OCI-LY3 (cell line): ENCODE data around the gene OR51S1.

Source experiments
- H2AFZ ChIP-seq: fragments of 200-600, 300-600 bp; shearing (Covaris generic); 2 replicates; pipeline ENCODE4 v1.6.0; 2014; ENCODE audit warnings: antibody characterized with exemption, low read depth, low read length
- H3K27ac ChIP-seq: fragments of 200-600, 300-600 bp; sonication (generic); 2 replicates; pipeline ENCODE4 v1.5.1; 2014; ENCODE audit warnings: mild to moderate bottlenecking, low read length, moderate library complexity, mixed read lengths
- H3K27me3 ChIP-seq: fragments of 200-600, 300-600 bp; sonication (generic); 2 replicates; pipeline ENCODE4 v1.6.1; 2014; ENCODE audit warnings: low read depth, low read length, mixed read lengths
- H3K36me3 ChIP-seq: fragments of 200-600, 300-600 bp; sonication (generic); replicated peaks from 2 replicates; pipeline ENCODE3; 2014; ENCODE audit warnings: low read depth, low read length, mixed read lengths
- H3K4me1 ChIP-seq: fragments of 300-600, 200-600 bp; sonication (generic); 2 replicates; pipeline ENCODE4 v1.6.1; 2014; ENCODE audit warnings: low read length, mixed read lengths
- H3K4me2 ChIP-seq: fragments of 200-600, 300-600 bp; sonication (generic); 2 replicates; pipeline ENCODE4 v1.6.1; 2014; ENCODE audit warnings: low read length, mixed read lengths
- H3K4me3 ChIP-seq: fragments of 300-600, 200-600 bp; sonication (generic); 2 replicates; pipeline ENCODE4 v1.5.1; 2014; ENCODE audit warnings: antibody characterized with exemption, mild to moderate bottlenecking, low read length, moderate library complexity
- H3K79me2 ChIP-seq: fragments of 300-600, 200-600 bp; shearing (Covaris generic); 2 replicates; pipeline ENCODE4 v1.6.1; 2014; ENCODE audit warnings: mild to moderate bottlenecking, low read length, mixed read lengths
- H3K9ac ChIP-seq: fragments of 300-600, 200-600 bp; shearing (Covaris generic); 2 replicates; pipeline ENCODE4 v1.6.0; 2014; ENCODE audit warnings: mild to moderate bottlenecking, low read length, moderate library complexity
- H3K9me3 ChIP-seq: fragments of 200-600, 300-600 bp; shearing (Covaris generic); 2 replicates; pipeline ENCODE4 v1.6.1; 2014; ENCODE audit warnings: low read length, mixed read lengths; ENCODE audit not compliant: insufficient read depth
- H4K20me1 ChIP-seq: fragments of 200-600, 300-600 bp; sonication (generic); 2 replicates; pipeline ENCODE4 v1.6.1; 2016; ENCODE audit warnings: low read length, mixed read lengths; ENCODE audit not compliant: insufficient read depth
- CTCF ChIP-seq: fragments of 200-600, 300-600 bp; sonication (generic); IDR thresholded peaks from 2 replicates; pipeline ENCODE4 v1.5.1; 2014; ENCODE audit warnings: antibody characterized with exemption, low read length, low read depth
- EZH2phosphoT487 ChIP-seq: fragments of 200-600 bp; shearing (Covaris generic); IDR thresholded peaks from 2 replicates; pipeline ENCODE4 v1.6.1; 2018; ENCODE audit warnings: antibody characterized with exemption, mixed run types, low read depth

The OR51S1 gene

GRCh38 chr11:4851033-4851432, 2.0 kb upstream of the OR51S1 start:
- Histone ChIP-seq H2AFZ (no peak overlapping the region), H3K79me2 (no peaks in the 10 kb centered on the region), H3K4me3 (no peak overlapping the region), H4K20me1 (no peaks in the 10 kb centered on the region), H3K9me3 (no peaks in the 10 kb centered on the region), H3K4me2 (no peak overlapping the region), H3K36me3 (no peaks in the 10 kb centered on the region), H3K27me3 (no peaks in the 10 kb centered on the region), H3K4me1 (no peaks in the 10 kb centered on the region), H3K27ac (no peak overlapping the region), H3K9ac (no peak overlapping the region)
- TF ChIP-seq EZH2phosphoT487 (no peak), CTCF (no peak)

- TF ChIP-seq CTCF, result no peak
- TF ChIP-seq EZH2phosphoT487, result no peak
- no peaks in the 10 kb centered on the region for H3K9me3 ChIP-seq
- no peak overlapping the region for H2AFZ ChIP-seq
Observed at GRCh38 chr11:4839851-4840549, 9.0 kb downstream of the OR51S1 start.

GRCh38 chr11:4830909-4831308, 18.1 kb downstream of the OR51S1 start:
- TF ChIP-seq CTCF (no peak), EZH2phosphoT487 (no peak)
- Histone ChIP-seq H3K36me3 (no peaks in the 10 kb centered on the region), H3K4me2 (no peak overlapping the region), H3K27me3 (no peaks in the 10 kb centered on the region), H3K4me3 (no peak overlapping the region), H3K9me3 (no peaks in the 10 kb centered on the region), H3K4me1 (no peaks in the 10 kb centered on the region), H2AFZ (no peak overlapping the region), H3K27ac (no peak overlapping the region), H3K9ac (no peak overlapping the region), H3K79me2 (no peaks in the 10 kb centered on the region), H4K20me1 (no peaks in the 10 kb centered on the region)

More at GRCh38 chr11:4839851-4840549, 9.0 kb downstream of the OR51S1 start:
- H3K27ac ChIP-seq, result no peak overlapping the region
- no peaks in the 10 kb centered on the region for H4K20me1 ChIP-seq
- H3K9ac ChIP-seq, result no peak overlapping the region
- no peaks in the 10 kb centered on the region for H3K4me1 ChIP-seq
- no peak overlapping the region for H3K4me2 ChIP-seq
- no peaks in the 10 kb centered on the region for H3K79me2 ChIP-seq
- no peaks in the 10 kb centered on the region for H3K36me3 ChIP-seq
- no peak overlapping the region for H3K4me3 ChIP-seq
- no peaks in the 10 kb centered on the region for H3K27me3 ChIP-seq

- no peak overlapping the region for H3K4me3 ChIP-seq
- H3K79me2 ChIP-seq, result no peaks in the 10 kb centered on the region
- H3K4me2 ChIP-seq, result no peak overlapping the region
- H3K27ac ChIP-seq, result no peak overlapping the region
- H2AFZ ChIP-seq, result no peak overlapping the region
- H4K20me1 ChIP-seq, result no peaks in the 10 kb centered on the region
- no peak for TF ChIP-seq EZH2phosphoT487
- TF ChIP-seq CTCF, result no peak
- no peak overlapping the region for H3K9ac ChIP-seq
- no peaks in the 10 kb centered on the region for H3K27me3 ChIP-seq
- no peaks in the 10 kb centered on the region for H3K4me1 ChIP-seq
- H3K36me3 ChIP-seq, result no peaks in the 10 kb centered on the region
- H3K9me3 ChIP-seq, result no peaks in the 10 kb centered on the region
Observed at GRCh38 chr11:4830346-4830745, 18.7 kb downstream of the OR51S1 start.
